ENCODE measurements around the gene USP44. TPM values are rescaled to one million over a fixed set of nuclear protein-coding genes. Genes with fewer than 3 reads are reported as not detected.

Gene USP44
- total RNA-seq = 2.8 TPM
- 0.52 TPM for polyA plus RNA-seq (ENCODE audit: insufficient read depth, low read depth, low replicate concordance)
- long read RNA-seq, donor 1 = 0 reads
- long read RNA-seq, donor 2 = 0 reads
- long read RNA-seq, donor 3 = 0 reads
- long read RNA-seq, donor 4, partial matches to known transcripts = 0 of 1 reads
- long read RNA-seq, donor 4, other reads (novel, unspliced or antisense) = 0 of 1 reads
- long read RNA-seq, donor 5 = 0 reads
- long read RNA-seq, donor 6 = 0 reads
- long read RNA-seq, donor 7, partial matches to known transcripts = 0 of 6 reads
- long read RNA-seq, donor 7, other reads (novel, unspliced or antisense) = 4 of 6 reads
- long read RNA-seq, donor 8 = 0 reads
- long read RNA-seq, donor 9 = 0 reads
- long read RNA-seq, donor 10 = 0 reads

DNA sequence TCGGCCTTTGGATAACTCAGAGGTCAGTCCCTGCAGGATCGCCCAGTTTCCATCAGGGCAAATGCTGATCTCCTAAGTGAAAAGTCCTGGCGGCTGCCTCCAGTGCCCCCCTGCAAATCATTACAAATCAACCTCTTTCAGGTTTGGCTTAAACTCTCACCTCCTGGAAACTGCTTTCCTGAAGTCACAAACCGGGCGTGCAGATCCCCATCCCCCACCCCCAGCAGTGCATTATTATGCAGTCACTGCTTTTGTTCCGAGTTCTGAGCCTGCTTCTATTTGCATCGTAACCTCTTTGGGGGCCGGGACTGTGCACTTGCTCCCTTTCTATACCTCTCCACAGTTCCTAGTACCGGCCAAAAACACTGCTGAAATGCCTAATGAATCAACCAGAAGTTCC is at the start of gene USP44:
USP44 (minus strand) TSS at position 172 of the 400 bp plus-strand sequence. CDS start 17,220 bp downstream, outside the sequence.
- H3K4me1 ChIP-seq (ENCODE audit: control insufficient read depth in 2 of 3, insufficient read depth in 2 of 3, low read depth in 1 of 3, low read length in 3 of 3) = no peaks in the 10 kb centered on the region
- H3K9me3 ChIP-seq (ENCODE audit: control insufficient read depth in 2 of 3, insufficient read depth in 1 of 3, low read length in 3 of 3) = no peaks in the 10 kb centered on the region
- H3K9ac ChIP-seq (ENCODE audit: low read length in 3 of 3) = no peak within 1 kb of the TSS
- FAIRE-seq (no peak), DNase-seq (peak in 3 of 5 donors; percentile 27 to 53 (median 34))
- peaks cover 19% of the 10 kb centered on the region for H3K27me3 ChIP-seq (ENCODE audit: control insufficient read depth, insufficient read depth, low read length)
- intact Hi-C loops (cut with DNase I) = no loop called here
- no peak within 1 kb of the TSS for H3K27ac ChIP-seq (ENCODE audit: low read depth in 2 of 2, low read length in 2 of 2)
- no peak within 1 kb of the TSS for H3K4me3 ChIP-seq (ENCODE audit: low read length in 3 of 3)
- TF ChIP-seq, protein P1, sequence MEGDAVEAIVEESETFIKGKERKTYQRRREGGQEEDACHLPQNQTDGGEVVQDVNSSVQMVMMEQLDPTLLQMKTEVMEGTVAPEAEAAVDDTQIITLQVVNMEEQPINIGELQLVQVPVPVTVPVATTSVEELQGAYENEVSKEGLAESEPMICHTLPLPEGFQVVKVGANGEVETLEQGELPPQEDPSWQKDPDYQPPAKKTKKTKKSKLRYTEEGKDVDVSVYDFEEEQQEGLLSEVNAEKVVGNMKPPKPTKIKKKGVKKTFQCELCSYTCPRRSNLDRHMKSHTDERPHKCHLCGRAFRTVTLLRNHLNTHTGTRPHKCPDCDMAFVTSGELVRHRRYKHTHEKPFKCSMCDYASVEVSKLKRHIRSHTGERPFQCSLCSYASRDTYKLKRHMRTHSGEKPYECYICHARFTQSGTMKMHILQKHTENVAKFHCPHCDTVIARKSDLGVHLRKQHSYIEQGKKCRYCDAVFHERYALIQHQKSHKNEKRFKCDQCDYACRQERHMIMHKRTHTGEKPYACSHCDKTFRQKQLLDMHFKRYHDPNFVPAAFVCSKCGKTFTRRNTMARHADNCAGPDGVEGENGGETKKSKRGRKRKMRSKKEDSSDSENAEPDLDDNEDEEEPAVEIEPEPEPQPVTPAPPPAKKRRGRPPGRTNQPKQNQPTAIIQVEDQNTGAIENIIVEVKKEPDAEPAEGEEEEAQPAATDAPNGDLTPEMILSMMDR (IDR thresholded peaks at IDR 0.05; ENCODE audit: borderline replicate concordance, extremely low read depth, insufficient read depth) = no peak
- H3K36me3 ChIP-seq (ENCODE audit: control insufficient read depth in 2 of 3, insufficient read depth in 3 of 3, low read length in 3 of 3) = no peaks in the 10 kb centered on the region

DNA sequence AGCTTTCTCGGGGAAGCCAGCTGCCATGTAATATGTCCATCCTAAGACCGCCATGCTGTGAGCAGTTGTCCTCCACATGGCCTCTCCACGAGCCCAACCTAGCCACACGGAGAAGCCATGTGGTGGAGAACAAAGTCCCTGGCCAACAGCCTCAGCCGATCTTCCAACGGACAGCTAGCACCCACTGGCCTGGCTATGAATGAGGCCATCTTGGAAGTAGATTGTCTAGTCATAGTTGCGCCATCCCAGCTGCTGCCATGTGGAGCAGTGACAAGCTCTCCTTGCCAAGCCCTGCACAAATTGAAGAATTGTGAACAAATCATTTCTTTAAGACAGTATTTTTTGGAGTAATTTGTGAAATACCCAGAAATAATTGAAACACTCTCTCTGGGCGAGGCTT is 49.3 kb upstream of the USP44 start:
- Histone ChIP-seq H3K9me3 (ENCODE audit: control insufficient read depth in 2 of 3, insufficient read depth in 1 of 3, low read length in 3 of 3) (no peaks in the 10 kb centered on the region), H3K4me3 (ENCODE audit: low read length in 3 of 3) (no peak overlapping the region), H3K36me3 (ENCODE audit: control insufficient read depth in 2 of 3, insufficient read depth in 3 of 3, low read length in 3 of 3) (no peaks in the 10 kb centered on the region), H3K9ac (ENCODE audit: low read length in 3 of 3) (no peak overlapping the region), H3K27ac (ENCODE audit: low read depth in 2 of 2, low read length in 2 of 2) (no peak overlapping the region), H3K27me3 (ENCODE audit: control insufficient read depth, insufficient read depth, low read length) (no peaks in the 10 kb centered on the region), H3K4me1 (ENCODE audit: control insufficient read depth in 2 of 3, insufficient read depth in 2 of 3, low read depth in 1 of 3, low read length in 3 of 3) (no peaks in the 10 kb centered on the region)
- TF ChIP-seq, protein P1 (IDR thresholded peaks at IDR 0.05; ENCODE audit: borderline replicate concordance, extremely low read depth, insufficient read depth) = no peak
- intact Hi-C loops (cut with DNase I) = no loop called here
- FAIRE-seq = no peak
- no peak for DNase-seq

DNA sequence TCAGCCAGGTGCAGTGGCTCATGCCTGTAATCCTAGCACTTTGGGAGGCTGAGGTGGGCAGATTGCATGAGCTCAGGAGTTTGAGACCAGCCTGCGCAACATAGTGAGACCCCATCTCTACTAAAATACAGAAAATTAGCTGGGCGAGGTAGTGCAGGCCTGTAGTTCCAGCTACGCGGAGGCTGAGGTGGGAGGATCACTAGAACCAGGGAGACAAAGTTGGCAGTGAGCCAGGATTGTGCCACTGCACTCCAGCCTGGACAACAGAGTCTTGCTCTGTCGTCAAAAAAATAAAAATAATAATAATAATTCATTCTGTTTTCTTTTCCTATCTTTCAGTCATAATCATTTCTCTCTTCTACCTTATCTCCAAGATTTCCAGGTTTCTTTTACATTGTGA is 48.6 kb upstream of the USP44 start:
- H3K4me3 ChIP-seq (ENCODE audit: low read length in 3 of 3) = no peak overlapping the region
- no peak overlapping the region for H3K9ac ChIP-seq (ENCODE audit: low read length in 3 of 3)
- no peaks in the 10 kb centered on the region for H3K36me3 ChIP-seq (ENCODE audit: control insufficient read depth in 2 of 3, insufficient read depth in 3 of 3, low read length in 3 of 3)
- DNase-seq = no peak
- TF ChIP-seq, protein P1 (IDR thresholded peaks at IDR 0.05; ENCODE audit: borderline replicate concordance, extremely low read depth, insufficient read depth) = no peak
- FAIRE-seq = no peak
- intact Hi-C loops (cut with DNase I) = no loop called here
- H3K27ac ChIP-seq (ENCODE audit: low read depth in 2 of 2, low read length in 2 of 2) = no peak overlapping the region
- H3K27me3 ChIP-seq (ENCODE audit: control insufficient read depth, insufficient read depth, low read length) = no peaks in the 10 kb centered on the region
- no peaks in the 10 kb centered on the region for H3K9me3 ChIP-seq (ENCODE audit: control insufficient read depth in 2 of 3, insufficient read depth in 1 of 3, low read length in 3 of 3)
- no peaks in the 10 kb centered on the region for H3K4me1 ChIP-seq (ENCODE audit: control insufficient read depth in 2 of 3, insufficient read depth in 2 of 3, low read depth in 1 of 3, low read length in 3 of 3)

Measured in kidney (tissue), 22 donors.